Retinal pigment epithelial cell (primary cell): ENCODE results near the gene KRTAP13-2.

Source experiments
- DNase-seq: peaks from one replicate; pipeline ENCODE4 v3.0.0-alpha.2; 2010; ENCODE audit warnings: low read depth
- H3K4me3 ChIP-seq: 2 replicates; pipeline ENCODE4 v1.5.1; 2011; ENCODE audit warnings: mild to moderate bottlenecking, low read length, control low read depth, moderate library complexity
- TF ChIP-seq, protein P1 (sequence below): conservative IDR thresholded peaks from 2 replicates; pipeline ENCODE4 v1.5.1; 2011; ENCODE audit warnings: low read depth, low read length, control low read depth, inconsistent platforms

KRTAP13-2 gene

DNA sequence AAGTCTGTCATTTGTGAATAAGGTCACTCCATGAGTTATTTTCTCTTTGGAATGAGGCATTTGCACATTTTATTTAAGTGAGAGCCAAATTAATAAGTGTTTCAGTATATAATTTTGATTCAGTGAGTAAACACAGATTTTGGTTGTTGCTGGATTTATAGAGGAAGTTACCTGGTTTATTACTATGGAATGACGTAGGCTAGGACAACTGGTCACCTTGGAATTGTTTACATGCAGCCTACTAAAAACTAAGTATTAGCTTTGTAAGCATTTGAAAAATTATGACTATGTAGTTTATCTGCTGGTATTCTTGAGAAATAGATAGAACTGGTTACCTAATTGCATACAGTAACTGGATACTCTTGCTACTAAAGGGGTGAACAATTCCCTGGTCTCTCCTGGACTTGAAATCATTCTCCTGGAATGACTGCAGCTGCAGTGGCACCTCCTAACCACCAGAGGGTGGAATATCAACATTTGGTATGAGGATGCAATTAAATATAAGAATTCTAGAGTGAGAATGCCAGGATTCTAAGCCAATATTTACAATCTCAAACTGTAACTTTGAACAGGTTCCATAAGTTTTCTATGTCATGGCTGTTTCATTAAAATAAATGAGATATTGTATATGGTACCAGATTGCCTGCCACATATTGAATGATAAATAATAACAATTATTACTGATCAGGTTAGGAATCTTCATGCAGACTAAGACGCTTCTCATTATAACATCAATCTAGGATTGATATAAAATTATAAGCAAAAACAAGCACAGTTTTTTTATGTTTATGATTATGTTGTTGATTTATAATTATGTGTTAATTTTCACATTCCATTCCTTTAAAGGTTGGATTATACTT, 31.1 kb downstream of the KRTAP13-2 start:
- H3K4me3 ChIP-seq: no peak overlapping the region
- no peak for DNase-seq
- TF ChIP-seq, protein P1, sequence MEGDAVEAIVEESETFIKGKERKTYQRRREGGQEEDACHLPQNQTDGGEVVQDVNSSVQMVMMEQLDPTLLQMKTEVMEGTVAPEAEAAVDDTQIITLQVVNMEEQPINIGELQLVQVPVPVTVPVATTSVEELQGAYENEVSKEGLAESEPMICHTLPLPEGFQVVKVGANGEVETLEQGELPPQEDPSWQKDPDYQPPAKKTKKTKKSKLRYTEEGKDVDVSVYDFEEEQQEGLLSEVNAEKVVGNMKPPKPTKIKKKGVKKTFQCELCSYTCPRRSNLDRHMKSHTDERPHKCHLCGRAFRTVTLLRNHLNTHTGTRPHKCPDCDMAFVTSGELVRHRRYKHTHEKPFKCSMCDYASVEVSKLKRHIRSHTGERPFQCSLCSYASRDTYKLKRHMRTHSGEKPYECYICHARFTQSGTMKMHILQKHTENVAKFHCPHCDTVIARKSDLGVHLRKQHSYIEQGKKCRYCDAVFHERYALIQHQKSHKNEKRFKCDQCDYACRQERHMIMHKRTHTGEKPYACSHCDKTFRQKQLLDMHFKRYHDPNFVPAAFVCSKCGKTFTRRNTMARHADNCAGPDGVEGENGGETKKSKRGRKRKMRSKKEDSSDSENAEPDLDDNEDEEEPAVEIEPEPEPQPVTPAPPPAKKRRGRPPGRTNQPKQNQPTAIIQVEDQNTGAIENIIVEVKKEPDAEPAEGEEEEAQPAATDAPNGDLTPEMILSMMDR: peak; percentile 80

GRCh38 chr21:30338717-30339116, 33.4 kb downstream of the KRTAP13-2 start:
- no peak overlapping the region for H3K4me3 ChIP-seq
- no peak for DNase-seq
- TF ChIP-seq, protein P1: no peak

- H3K4me3 ChIP-seq: no peak overlapping the region
- TF ChIP-seq, protein P1: no peak
Measured at GRCh38 chr21:30337772-30338171, 34.3 kb downstream of the KRTAP13-2 start.

GRCh38 chr21:30337276-30337744, 34.8 kb downstream of the KRTAP13-2 start, which contains the start of gene KRTAP27-1:
KRTAP27-1 (minus strand) TSS chr21:30337694; CDS start chr21:30337668, 26 bp downstream.
- TF ChIP-seq, protein P1: no peak
- no peak for DNase-seq

More at GRCh38 chr21:30337772-30338171, 34.3 kb downstream of the KRTAP13-2 start:
- no peak for DNase-seq

GRCh38 chr21:30336596-30336995, 35.5 kb downstream of the KRTAP13-2 start:
- TF ChIP-seq, protein P1: no peak
- H3K4me3 ChIP-seq: no peak overlapping the region
- no peak for DNase-seq

More at GRCh38 chr21:30337276-30337744, 34.8 kb downstream of the KRTAP13-2 start, which contains the start of gene KRTAP27-1:
- H3K4me3 ChIP-seq: no peak within 1 kb of the TSS

DNA sequence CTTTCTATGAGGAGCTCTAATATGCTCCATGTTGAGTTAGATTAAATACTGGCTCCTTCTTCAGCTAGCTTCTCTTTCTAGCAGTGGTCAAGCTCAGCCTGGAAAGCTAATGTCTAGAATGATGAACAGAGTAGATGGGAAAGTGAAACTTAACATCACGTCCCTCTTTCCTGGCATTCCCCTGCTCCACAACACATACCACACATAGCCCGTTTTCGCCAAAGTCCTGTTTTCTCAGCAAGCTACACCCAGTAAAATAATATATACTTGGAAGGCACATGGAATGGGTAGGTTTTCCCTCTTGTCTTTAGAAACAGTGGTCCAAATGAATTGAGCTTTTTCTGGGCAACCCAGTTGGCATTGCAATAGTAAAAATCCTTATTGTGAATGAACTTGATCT, 38.3 kb downstream of the KRTAP13-2 start:
- DNase-seq: no peak
- no peak overlapping the region for H3K4me3 ChIP-seq
- TF ChIP-seq, protein P1: no peak
